ENCODE data around the gene SFXN4. TPM values are rescaled to one million over a fixed set of nuclear protein-coding genes. Genes with fewer than 3 reads are reported as not detected.

SFXN4 gene
- total and polyA plus RNA-seq, 2 donors (not counting 1 experiment from before 2014, with no cell fraction given), result 10.3 to 17.7 TPM

GRCh38 chr10:119198438-119198837, 32.9 kb upstream of the SFXN4 start:
- no peak overlapping the region for H3K4me3 ChIP-seq (replicated peaks in 1 of 4; ENCODE audit: control extremely low read depth in 1 of 4, insufficient read depth in 1 of 4, low read depth in 3 of 4, low read length in 4 of 4)
- H2AFZ ChIP-seq (ENCODE audit: low read length), result no peak overlapping the region
- H3K4me2 ChIP-seq (ENCODE audit: extremely low read depth, insufficient read depth, low read length), result no peak overlapping the region
- no peak overlapping the region for H3K27ac ChIP-seq (ENCODE audit: insufficient read depth, low read length)
- H4K20me1 ChIP-seq (ENCODE audit: control insufficient read depth, extremely low read depth, insufficient read depth, low read length), result no peaks in the 10 kb centered on the region
- H3K36me3 ChIP-seq (ENCODE audit: control insufficient read depth, insufficient read depth, low read length), result no peaks in the 10 kb centered on the region
- H3K9ac ChIP-seq (ENCODE audit: insufficient read depth, low read length), result no peak overlapping the region
- no peaks in the 10 kb centered on the region for H3K27me3 ChIP-seq (ENCODE audit: control insufficient read depth, insufficient read depth, low read length)
- no peaks in the 10 kb centered on the region for H3K79me2 ChIP-seq (ENCODE audit: control insufficient read depth, insufficient read depth, low read length)
- no peak for DNase-seq (ENCODE audit: low read depth in 2 of 2)
- peaks cover 20% of the 10 kb centered on the region for H3K4me1 ChIP-seq (ENCODE audit: control insufficient read depth, extremely low read depth, insufficient read depth, low read length)
- TF ChIP-seq EZH2 (IDR thresholded peaks at IDR 0.05; ENCODE audit: low read length, missing control alignments) (no peak), CTCF (conservative IDR thresholded peaks at IDR 0.05 in 1 of 2, IDR thresholded peaks at IDR 0.05 in 1 of 2; ENCODE audit: low read depth in 1 of 2, low read length in 2 of 2) (peak; percentile 37 to 53)
- H3K9me3 ChIP-seq (ENCODE audit: control insufficient read depth, insufficient read depth, low read depth, low read length), result no peaks in the 10 kb centered on the region

GRCh38 chr10:119197921-119198320, 32.4 kb upstream of the SFXN4 start:
- TF ChIP-seq CTCF (conservative IDR thresholded peaks at IDR 0.05 in 1 of 2, IDR thresholded peaks at IDR 0.05 in 1 of 2; ENCODE audit: low read depth in 1 of 2, low read length in 2 of 2) (no peak), EZH2 (IDR thresholded peaks at IDR 0.05; ENCODE audit: low read length, missing control alignments) (no peak)
- Histone ChIP-seq H3K27ac (ENCODE audit: insufficient read depth, low read length) (no peak overlapping the region), H3K36me3 (ENCODE audit: control insufficient read depth, insufficient read depth, low read length) (no peaks in the 10 kb centered on the region), H3K4me1 (ENCODE audit: control insufficient read depth, extremely low read depth, insufficient read depth, low read length) (peaks cover 17% of the 10 kb centered on the region), H3K4me2 (ENCODE audit: extremely low read depth, insufficient read depth, low read length) (no peak overlapping the region), H4K20me1 (ENCODE audit: control insufficient read depth, extremely low read depth, insufficient read depth, low read length) (no peaks in the 10 kb centered on the region), H2AFZ (ENCODE audit: low read length) (no peak overlapping the region), H3K27me3 (ENCODE audit: control insufficient read depth, insufficient read depth, low read length) (no peaks in the 10 kb centered on the region), H3K9me3 (ENCODE audit: control insufficient read depth, insufficient read depth, low read depth, low read length) (no peaks in the 10 kb centered on the region), H3K79me2 (ENCODE audit: control insufficient read depth, insufficient read depth, low read length) (no peaks in the 10 kb centered on the region), H3K4me3 (replicated peaks in 1 of 4; ENCODE audit: control extremely low read depth in 1 of 4, insufficient read depth in 1 of 4, low read depth in 3 of 4, low read length in 4 of 4) (no peak overlapping the region), H3K9ac (ENCODE audit: insufficient read depth, low read length) (no peak overlapping the region)
- peak; percentile 67 to 87 for DNase-seq (ENCODE audit: low read depth in 2 of 2)

- Histone ChIP-seq H2AFZ (ENCODE audit: low read length) (no peak overlapping the region), H3K9me3 (ENCODE audit: control insufficient read depth, insufficient read depth, low read depth, low read length) (no peaks in the 10 kb centered on the region), H3K9ac (ENCODE audit: insufficient read depth, low read length) (no peak overlapping the region), H3K4me3 (replicated peaks in 1 of 4; ENCODE audit: control extremely low read depth in 1 of 4, insufficient read depth in 1 of 4, low read depth in 3 of 4, low read length in 4 of 4) (no peak overlapping the region), H3K36me3 (ENCODE audit: control insufficient read depth, insufficient read depth, low read length) (no peaks in the 10 kb centered on the region), H3K79me2 (ENCODE audit: control insufficient read depth, insufficient read depth, low read length) (no peaks in the 10 kb centered on the region), H3K27me3 (ENCODE audit: control insufficient read depth, insufficient read depth, low read length) (no peaks in the 10 kb centered on the region), H3K4me2 (ENCODE audit: extremely low read depth, insufficient read depth, low read length) (no peak overlapping the region), H4K20me1 (ENCODE audit: control insufficient read depth, extremely low read depth, insufficient read depth, low read length) (no peaks in the 10 kb centered on the region), H3K27ac (ENCODE audit: insufficient read depth, low read length) (no peak overlapping the region), H3K4me1 (ENCODE audit: control insufficient read depth, extremely low read depth, insufficient read depth, low read length) (peaks cover 7% of the 10 kb centered on the region)
- TF ChIP-seq CTCF (conservative IDR thresholded peaks at IDR 0.05 in 1 of 2, IDR thresholded peaks at IDR 0.05 in 1 of 2; ENCODE audit: low read depth in 1 of 2, low read length in 2 of 2) (no peak), EZH2 (IDR thresholded peaks at IDR 0.05; ENCODE audit: low read length, missing control alignments) (no peak)
- DNase-seq (ENCODE audit: low read depth in 2 of 2), result no peak
Measured at GRCh38 chr10:119191881-119192280, 26.4 kb upstream of the SFXN4 start.
